ENCODE results near the gene SYTL3.

DNA sequence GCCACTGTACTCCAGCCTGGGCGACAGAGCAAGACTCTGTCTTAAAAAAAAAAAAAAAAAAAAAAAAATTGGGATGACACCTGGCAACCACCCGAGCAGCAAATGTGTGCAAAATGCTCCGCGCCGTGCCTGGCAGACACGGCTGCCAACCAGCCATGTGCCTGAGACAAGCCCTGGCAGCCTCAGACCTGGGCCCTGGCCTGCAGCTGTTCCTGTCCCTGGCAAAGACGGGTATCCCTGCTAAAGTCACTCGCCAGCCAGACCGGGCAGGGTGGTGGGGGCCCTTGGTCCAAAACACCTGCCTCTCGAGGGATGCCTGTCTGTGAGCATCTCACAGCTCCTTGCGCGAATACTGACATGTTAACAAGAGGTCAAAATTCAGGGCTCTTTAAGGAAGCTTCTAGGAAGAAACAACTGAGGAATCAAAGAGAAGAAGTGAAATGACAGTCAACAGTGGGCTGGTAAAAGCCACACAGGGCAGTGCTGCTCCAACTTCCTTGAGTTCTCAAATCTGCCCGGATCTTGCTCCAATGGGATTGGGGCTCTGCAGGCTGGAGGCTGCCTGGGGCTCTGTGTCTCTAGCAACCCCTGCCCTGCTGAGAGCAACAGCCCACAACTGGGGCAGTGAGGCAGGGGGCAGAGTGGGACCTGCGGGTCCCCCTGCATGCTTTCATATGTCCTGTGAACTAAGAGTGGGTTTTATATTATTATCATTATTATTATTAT is 53.4 kb downstream of the SYTL3 start:
- TF ChIP-seq CTCF (IDR thresholded peaks at IDR 0.05): no peak
- TF ChIP-seq POLR2A (IDR thresholded peaks at IDR 0.05): no peak

All from body of pancreas (tissue), 4 donors.